ENCODE measurements around the gene CAMTA1.

CAMTA1 gene

DNA sequence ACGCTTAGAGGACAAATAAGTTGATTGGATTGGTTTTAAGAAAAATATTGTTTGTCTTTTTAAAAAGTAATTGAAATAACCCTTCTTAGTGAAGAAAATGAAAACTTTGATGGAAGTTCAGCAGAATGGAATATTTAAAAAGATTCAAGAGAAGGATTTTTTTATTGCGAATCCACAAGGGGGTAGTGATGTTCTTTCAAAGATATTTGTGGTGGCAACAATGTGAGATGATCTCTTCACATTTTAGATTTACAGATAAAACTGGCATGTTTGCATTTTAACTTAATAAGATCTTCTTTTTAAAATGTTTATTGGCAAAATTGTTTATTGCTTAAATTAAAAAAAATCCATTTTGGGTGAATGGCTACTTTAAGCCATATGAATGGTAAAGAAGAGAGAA, 8.9 kb downstream of the CAMTA1 start:
- TF ChIP-seq, protein P1, sequence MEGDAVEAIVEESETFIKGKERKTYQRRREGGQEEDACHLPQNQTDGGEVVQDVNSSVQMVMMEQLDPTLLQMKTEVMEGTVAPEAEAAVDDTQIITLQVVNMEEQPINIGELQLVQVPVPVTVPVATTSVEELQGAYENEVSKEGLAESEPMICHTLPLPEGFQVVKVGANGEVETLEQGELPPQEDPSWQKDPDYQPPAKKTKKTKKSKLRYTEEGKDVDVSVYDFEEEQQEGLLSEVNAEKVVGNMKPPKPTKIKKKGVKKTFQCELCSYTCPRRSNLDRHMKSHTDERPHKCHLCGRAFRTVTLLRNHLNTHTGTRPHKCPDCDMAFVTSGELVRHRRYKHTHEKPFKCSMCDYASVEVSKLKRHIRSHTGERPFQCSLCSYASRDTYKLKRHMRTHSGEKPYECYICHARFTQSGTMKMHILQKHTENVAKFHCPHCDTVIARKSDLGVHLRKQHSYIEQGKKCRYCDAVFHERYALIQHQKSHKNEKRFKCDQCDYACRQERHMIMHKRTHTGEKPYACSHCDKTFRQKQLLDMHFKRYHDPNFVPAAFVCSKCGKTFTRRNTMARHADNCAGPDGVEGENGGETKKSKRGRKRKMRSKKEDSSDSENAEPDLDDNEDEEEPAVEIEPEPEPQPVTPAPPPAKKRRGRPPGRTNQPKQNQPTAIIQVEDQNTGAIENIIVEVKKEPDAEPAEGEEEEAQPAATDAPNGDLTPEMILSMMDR (IDR thresholded peaks at IDR 0.05; ENCODE audit: poor library complexity, severe bottlenecking): peak; percentile 69
- ATAC-seq (ENCODE audit: low read depth): no peak
- Histone ChIP-seq H3K9me3 (ENCODE audit: severe bottlenecking) (no peaks in the 10 kb centered on the region), H3K4me3 (ENCODE audit: severe bottlenecking) (no peak overlapping the region), H3K36me3 (ENCODE audit: low read depth) (peaks cover 20% of the 10 kb centered on the region), H3K4me1 (ENCODE audit: insufficient read depth, poor library complexity, severe bottlenecking) (peaks cover 5% of the 10 kb centered on the region), H3K27ac (ENCODE audit: poor library complexity, severe bottlenecking) (no peak overlapping the region), H3K27me3 (ENCODE audit: insufficient read depth, poor library complexity, severe bottlenecking) (no peaks in the 10 kb centered on the region)
- no peak for DNase-seq (ENCODE audit: low spot score)

DNA sequence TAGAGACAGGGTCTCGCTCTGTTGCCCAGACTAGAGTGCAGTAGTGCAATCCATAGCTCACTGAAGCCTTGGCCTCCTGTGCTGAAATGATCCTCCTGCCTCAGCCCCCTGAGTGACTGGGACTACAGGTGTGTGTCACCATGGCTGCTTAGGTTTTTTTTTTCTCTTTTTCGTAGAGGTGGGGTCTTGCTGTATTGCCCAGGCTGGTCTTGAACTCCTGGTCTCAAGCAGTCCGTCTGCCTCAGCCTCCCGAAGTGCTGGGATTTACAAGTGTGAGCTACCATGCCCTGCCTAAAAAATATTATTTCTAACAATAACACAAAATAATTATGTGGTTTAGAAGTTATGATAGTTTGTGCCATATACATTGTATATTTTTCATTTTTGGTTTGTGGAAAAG, 9.9 kb downstream of the CAMTA1 start:
- ATAC-seq (ENCODE audit: low read depth): no peak
- Histone ChIP-seq H3K4me1 (ENCODE audit: insufficient read depth, poor library complexity, severe bottlenecking) (peaks cover 5% of the 10 kb centered on the region), H3K4me3 (ENCODE audit: severe bottlenecking) (no peak overlapping the region), H3K9me3 (ENCODE audit: severe bottlenecking) (no peaks in the 10 kb centered on the region), H3K27ac (ENCODE audit: poor library complexity, severe bottlenecking) (peak overlapping the region; percentile 9), H3K36me3 (ENCODE audit: low read depth) (peaks cover 20% of the 10 kb centered on the region), H3K27me3 (ENCODE audit: insufficient read depth, poor library complexity, severe bottlenecking) (no peaks in the 10 kb centered on the region)
- no peak for DNase-seq (ENCODE audit: low spot score)
- TF ChIP-seq, protein P1 (IDR thresholded peaks at IDR 0.05; ENCODE audit: poor library complexity, severe bottlenecking): no peak

DNA sequence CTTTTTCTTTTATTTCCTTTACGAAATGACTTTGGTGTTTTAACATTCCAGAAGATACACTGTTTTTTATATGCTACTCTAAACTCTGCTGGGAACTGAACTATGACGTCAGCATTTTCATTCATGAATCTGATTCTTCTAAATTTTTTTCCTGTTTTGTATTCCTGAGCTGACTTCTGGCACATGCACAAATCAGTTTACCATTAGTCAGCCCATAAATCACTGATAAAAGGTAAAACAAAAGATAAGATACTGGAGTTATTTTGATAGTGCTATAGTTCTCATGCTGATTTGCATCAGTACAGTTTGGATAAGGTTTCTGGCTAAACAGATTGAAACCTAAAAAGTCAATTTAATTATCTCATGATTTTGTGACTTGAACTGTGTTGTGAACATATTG, 10.4 kb downstream of the CAMTA1 start:
- TF ChIP-seq, protein P1 (IDR thresholded peaks at IDR 0.05; ENCODE audit: poor library complexity, severe bottlenecking): no peak
- H3K4me3 ChIP-seq (ENCODE audit: severe bottlenecking): no peak overlapping the region
- ATAC-seq (ENCODE audit: low read depth) (no peak), DNase-seq (ENCODE audit: low spot score) (no peak)
- H3K27ac ChIP-seq (ENCODE audit: poor library complexity, severe bottlenecking): peak overlapping the region; percentile 9
- peaks cover 8% of the 10 kb centered on the region for H3K4me1 ChIP-seq (ENCODE audit: insufficient read depth, poor library complexity, severe bottlenecking)
- H3K36me3 ChIP-seq (ENCODE audit: low read depth): peaks cover 20% of the 10 kb centered on the region
- H3K27me3 ChIP-seq (ENCODE audit: insufficient read depth, poor library complexity, severe bottlenecking): no peaks in the 10 kb centered on the region
- no peaks in the 10 kb centered on the region for H3K9me3 ChIP-seq (ENCODE audit: severe bottlenecking)

DNA sequence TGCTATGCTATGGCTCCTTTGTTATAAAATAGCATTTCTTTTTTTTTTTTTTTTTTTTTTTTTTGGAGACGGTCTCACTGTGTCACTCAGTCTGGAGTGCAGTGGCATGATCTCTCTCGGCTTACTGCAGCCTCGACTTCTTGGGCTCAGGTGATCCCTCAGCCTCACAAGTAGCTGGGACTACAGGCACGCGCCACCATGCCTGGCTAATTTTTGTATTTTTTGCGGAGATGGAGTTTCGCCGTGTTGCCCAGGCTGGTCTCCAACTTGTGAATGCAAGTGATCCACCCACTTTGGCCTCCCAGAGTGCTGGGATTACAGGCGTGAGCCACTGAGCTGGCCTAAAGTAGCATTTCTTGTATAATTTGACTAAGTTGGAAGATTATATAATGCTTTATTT, 10.8 kb downstream of the CAMTA1 start:
- H3K27ac ChIP-seq (ENCODE audit: poor library complexity, severe bottlenecking): no peak overlapping the region
- H3K9me3 ChIP-seq (ENCODE audit: severe bottlenecking): no peaks in the 10 kb centered on the region
- DNase-seq (ENCODE audit: low spot score) (no peak), ATAC-seq (ENCODE audit: low read depth) (no peak)
- TF ChIP-seq, protein P1 (IDR thresholded peaks at IDR 0.05; ENCODE audit: poor library complexity, severe bottlenecking): no peak
- H3K27me3 ChIP-seq (ENCODE audit: insufficient read depth, poor library complexity, severe bottlenecking): no peaks in the 10 kb centered on the region
- H3K36me3 ChIP-seq (ENCODE audit: low read depth): peaks cover 20% of the 10 kb centered on the region
- no peak overlapping the region for H3K4me3 ChIP-seq (ENCODE audit: severe bottlenecking)
- H3K4me1 ChIP-seq (ENCODE audit: insufficient read depth, poor library complexity, severe bottlenecking): peaks cover 12% of the 10 kb centered on the region

DNA sequence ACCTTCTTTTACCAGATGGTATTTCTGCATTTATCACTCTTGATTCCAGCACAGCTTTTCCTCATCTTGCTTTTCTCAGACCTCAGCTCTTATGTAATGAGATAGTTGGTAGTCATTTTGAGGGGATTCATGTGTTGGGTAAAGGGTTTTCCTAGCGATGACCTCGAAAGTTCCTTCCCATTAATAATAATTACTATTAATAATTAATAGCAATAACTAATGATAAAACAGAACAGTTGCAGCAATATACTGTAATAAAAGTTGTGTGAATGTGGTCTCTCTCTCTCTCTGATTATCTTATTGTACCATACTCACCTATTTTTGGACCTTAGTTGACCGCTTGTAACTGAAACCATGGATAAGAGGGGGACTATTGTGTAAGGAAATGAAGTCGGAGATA, 14.2 kb downstream of the CAMTA1 start:
- Histone ChIP-seq H3K9me3 (ENCODE audit: severe bottlenecking) (no peaks in the 10 kb centered on the region), H3K4me1 (ENCODE audit: insufficient read depth, poor library complexity, severe bottlenecking) (peaks cover 21% of the 10 kb centered on the region), H3K27ac (ENCODE audit: poor library complexity, severe bottlenecking) (no peak overlapping the region), H3K36me3 (ENCODE audit: low read depth) (peaks cover 13% of the 10 kb centered on the region; the same call in 1 of the 2 replicates), H3K4me3 (ENCODE audit: severe bottlenecking) (no peak overlapping the region), H3K27me3 (ENCODE audit: insufficient read depth, poor library complexity, severe bottlenecking) (no peaks in the 10 kb centered on the region)
- DNase-seq (ENCODE audit: low spot score) (no peak), ATAC-seq (ENCODE audit: low read depth) (no peak)
- TF ChIP-seq, protein P1 (IDR thresholded peaks at IDR 0.05; ENCODE audit: poor library complexity, severe bottlenecking): no peak

All from RWPE2 (cell line).